KMS-11 (cell line): ENCODE results near the gene SLA2.
"Not testable (repeated sequence)": the region's sequence is repeated elsewhere in the genome, so short reads cannot be mapped to it uniquely, and the experiment has no call there.

Source experiments
- H2AFZ ChIP-seq: fragments of 200-600 bp; sonication (generic); 2 replicates; pipeline ENCODE4 v1.6.1; 2016; ENCODE audit warnings: antibody characterized with exemption, mixed run types, low read depth
- H3K27ac ChIP-seq: fragments of 200-600 bp; sonication (generic); 2 replicates; pipeline ENCODE4 v1.6.1; 2016; ENCODE audit warnings: mild to moderate bottlenecking, mixed run types
- H3K27me3 ChIP-seq: fragments of 200-600 bp; sonication (generic); 2 replicates; pipeline ENCODE4 v1.6.1; 2017; ENCODE audit warnings: mild to moderate bottlenecking, low read depth, mixed run types, moderate library complexity; ENCODE audit not compliant: insufficient read depth
- H3K36me3 ChIP-seq: fragments of 200-600 bp; sonication (generic); 2 replicates; pipeline ENCODE4 v1.6.1; 2017; ENCODE audit warnings: mild to moderate bottlenecking, mixed run types; ENCODE audit not compliant: insufficient read depth
- H3K4me1 ChIP-seq: fragments of 200-600 bp; sonication (generic); 2 replicates; pipeline ENCODE4 v1.6.1; 2016; ENCODE audit warnings: mild to moderate bottlenecking, low read depth, mixed run types; ENCODE audit not compliant: poor library complexity, severe bottlenecking
- H3K4me2 ChIP-seq: fragments of 200-600 bp; sonication (generic); 2 replicates; pipeline ENCODE4 v1.7.0; 2016; ENCODE audit warnings: mild to moderate bottlenecking, mixed run types
- H3K4me3 ChIP-seq: fragments of 200-600 bp; sonication (generic); IDR thresholded peaks from 2 replicates; pipeline ENCODE4 v1.6.1; 2017; ENCODE audit warnings: low read depth, low read length, mixed read lengths; ENCODE audit not compliant: insufficient read depth
- H3K79me2 ChIP-seq: fragments of 200-600 bp; sonication (generic); 2 replicates; pipeline ENCODE4 v1.6.1; 2016; ENCODE audit warnings: low read depth, mixed run types; ENCODE audit not compliant: insufficient read depth
- H3K9ac ChIP-seq: fragments of 200-600 bp; sonication (generic); 2 replicates; pipeline ENCODE4 v1.6.1; 2016; ENCODE audit warnings: mild to moderate bottlenecking, mixed run types
- H4K20me1 ChIP-seq: fragments of 200-600 bp; sonication (generic); 2 replicates; pipeline ENCODE4 v1.6.1; 2016; ENCODE audit warnings: mild to moderate bottlenecking, mixed run types; ENCODE audit not compliant: insufficient read depth
- TF ChIP-seq, protein P1 (sequence below): fragments of 200-600 bp; sonication (generic); conservative IDR thresholded peaks from 2 replicates; pipeline ENCODE4 v1.6.1; 2017; ENCODE audit warnings: low read depth, mild to moderate bottlenecking, antibody characterized with exemption, low read length, moderate library complexity, mixed read lengths

The SLA2 gene

DNA sequence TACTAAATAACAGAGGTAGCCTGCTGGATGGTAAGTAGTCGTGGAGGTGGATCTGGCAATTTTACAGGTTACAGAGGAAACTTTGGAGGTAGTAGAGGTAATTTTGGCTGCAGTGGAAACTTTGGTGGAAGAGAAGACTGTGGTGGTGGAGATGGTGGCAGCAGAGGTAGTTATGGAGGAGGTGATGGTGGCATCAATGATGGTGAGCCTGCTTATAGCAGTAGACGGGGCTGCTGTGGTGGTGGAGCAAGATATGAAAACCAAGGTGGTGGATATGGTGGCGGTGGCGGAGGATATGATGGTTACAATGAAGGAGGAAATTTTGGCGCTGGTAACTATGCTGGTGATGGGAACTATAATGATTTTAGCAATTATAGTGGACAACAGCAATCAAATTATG, 25.1 kb downstream of the SLA2 start:
- no peak overlapping the region for H3K4me3 ChIP-seq
- no peaks in the 10 kb centered on the region for H3K79me2 ChIP-seq
- H3K27ac ChIP-seq, result no peak overlapping the region
- H4K20me1 ChIP-seq, result no peaks in the 10 kb centered on the region
- H3K9ac ChIP-seq, result no peak overlapping the region
- H2AFZ ChIP-seq, result no peak overlapping the region
- H3K36me3 ChIP-seq, result no peaks in the 10 kb centered on the region
- H3K27me3 ChIP-seq, result no peaks in the 10 kb centered on the region
- TF ChIP-seq, protein P1, sequence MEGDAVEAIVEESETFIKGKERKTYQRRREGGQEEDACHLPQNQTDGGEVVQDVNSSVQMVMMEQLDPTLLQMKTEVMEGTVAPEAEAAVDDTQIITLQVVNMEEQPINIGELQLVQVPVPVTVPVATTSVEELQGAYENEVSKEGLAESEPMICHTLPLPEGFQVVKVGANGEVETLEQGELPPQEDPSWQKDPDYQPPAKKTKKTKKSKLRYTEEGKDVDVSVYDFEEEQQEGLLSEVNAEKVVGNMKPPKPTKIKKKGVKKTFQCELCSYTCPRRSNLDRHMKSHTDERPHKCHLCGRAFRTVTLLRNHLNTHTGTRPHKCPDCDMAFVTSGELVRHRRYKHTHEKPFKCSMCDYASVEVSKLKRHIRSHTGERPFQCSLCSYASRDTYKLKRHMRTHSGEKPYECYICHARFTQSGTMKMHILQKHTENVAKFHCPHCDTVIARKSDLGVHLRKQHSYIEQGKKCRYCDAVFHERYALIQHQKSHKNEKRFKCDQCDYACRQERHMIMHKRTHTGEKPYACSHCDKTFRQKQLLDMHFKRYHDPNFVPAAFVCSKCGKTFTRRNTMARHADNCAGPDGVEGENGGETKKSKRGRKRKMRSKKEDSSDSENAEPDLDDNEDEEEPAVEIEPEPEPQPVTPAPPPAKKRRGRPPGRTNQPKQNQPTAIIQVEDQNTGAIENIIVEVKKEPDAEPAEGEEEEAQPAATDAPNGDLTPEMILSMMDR, result no peak
- H3K4me1 ChIP-seq, result no peaks in the 10 kb centered on the region
- no peak overlapping the region for H3K4me2 ChIP-seq

DNA sequence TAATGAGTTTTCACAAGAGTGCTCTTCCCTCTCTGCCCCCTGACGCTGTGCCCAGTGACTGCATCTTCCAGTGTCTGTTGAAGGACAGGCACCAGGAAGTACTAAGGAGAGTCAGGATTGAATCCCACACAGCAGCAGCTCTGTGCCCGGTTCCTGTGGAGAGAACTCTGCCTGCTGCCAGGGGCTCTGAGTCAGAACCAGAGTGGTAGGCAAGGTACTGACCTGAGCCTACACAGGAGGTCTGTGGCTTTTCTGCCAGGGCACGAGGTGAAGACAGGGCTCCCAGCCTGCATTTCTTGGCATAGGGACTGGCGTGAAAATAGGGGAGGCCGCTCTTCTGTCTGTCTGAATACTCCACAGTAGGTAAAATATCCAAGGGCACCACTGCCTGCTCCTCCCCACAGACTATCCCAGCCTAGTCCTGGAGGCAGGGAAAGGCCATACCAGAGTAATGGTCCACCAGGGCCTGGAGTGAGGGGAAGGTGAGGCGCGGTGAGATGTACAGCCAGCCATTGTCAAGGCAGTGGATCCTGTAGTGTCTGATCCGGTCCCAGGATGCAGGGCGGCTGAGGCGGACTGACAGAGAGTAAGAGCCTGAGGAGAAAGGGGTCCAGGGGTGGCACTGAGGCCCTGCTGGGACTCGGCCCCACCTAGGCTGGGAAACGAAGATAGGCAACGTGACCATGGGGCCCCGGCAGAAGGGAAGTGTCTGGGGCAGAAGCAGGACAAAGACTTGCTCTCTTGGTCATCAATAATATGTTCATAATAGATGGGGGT, 31.0 kb downstream of the SLA2 start:
- no peaks in the 10 kb centered on the region for H3K27me3 ChIP-seq
- H3K4me3 ChIP-seq, result no peak overlapping the region
- TF ChIP-seq, protein P1, result no peak

DNA sequence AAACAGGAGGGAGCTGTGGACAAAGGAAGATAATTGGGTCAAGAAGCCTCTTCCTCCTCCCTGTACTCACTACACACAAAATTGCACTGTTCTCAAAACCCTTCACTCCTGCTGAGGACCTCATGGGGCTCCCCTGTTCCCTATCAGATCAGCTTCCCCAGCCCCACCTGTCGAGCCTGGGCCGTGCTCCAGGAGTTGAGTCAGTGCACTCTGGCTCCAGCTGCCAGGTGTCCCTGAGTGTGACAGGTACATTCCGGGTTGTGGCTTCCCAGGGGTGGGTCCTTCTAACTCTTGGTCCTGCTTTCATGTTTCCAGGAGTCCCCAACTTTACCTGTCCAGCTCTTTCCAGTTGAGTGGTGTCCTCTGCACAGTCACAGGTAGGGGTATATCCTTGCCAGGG, 32.0 kb downstream of the SLA2 start:
- Histone ChIP-seq H3K27me3 (no peaks in the 10 kb centered on the region), H3K9ac (no peak overlapping the region), H3K36me3 (peaks cover 12% of the 10 kb centered on the region; the same call in 1 of the 2 replicates), H3K4me2 (no peak overlapping the region), H3K27ac (no peak overlapping the region), H3K4me1 (peaks cover 10% of the 10 kb centered on the region), H3K4me3 (no peak overlapping the region), H2AFZ (no peak overlapping the region), H4K20me1 (no peaks in the 10 kb centered on the region; the same call in 1 of the 2 replicates), H3K79me2 (peaks cover 16% of the 10 kb centered on the region; the same call in 1 of the 2 replicates)
- TF ChIP-seq, protein P1, result no peak

More for the DNA sequence above, 31.0 kb downstream of the SLA2 start:
- peaks cover 10% of the 10 kb centered on the region for H3K4me1 ChIP-seq
- no peak overlapping the region for H3K27ac ChIP-seq
- no peak overlapping the region for H3K4me2 ChIP-seq
- H3K36me3 ChIP-seq, result peaks cover 4% of the 10 kb centered on the region; the same call in 1 of the 2 replicates
- H2AFZ ChIP-seq, result no peak overlapping the region
- no peaks in the 10 kb centered on the region; the same call in 1 of the 2 replicates for H4K20me1 ChIP-seq
- 0 out of 2 replicates have a peak, but pooled peaks cover 8% of the 10 kb centered on the region for H3K79me2 ChIP-seq
- H3K9ac ChIP-seq, result no peak overlapping the region

DNA sequence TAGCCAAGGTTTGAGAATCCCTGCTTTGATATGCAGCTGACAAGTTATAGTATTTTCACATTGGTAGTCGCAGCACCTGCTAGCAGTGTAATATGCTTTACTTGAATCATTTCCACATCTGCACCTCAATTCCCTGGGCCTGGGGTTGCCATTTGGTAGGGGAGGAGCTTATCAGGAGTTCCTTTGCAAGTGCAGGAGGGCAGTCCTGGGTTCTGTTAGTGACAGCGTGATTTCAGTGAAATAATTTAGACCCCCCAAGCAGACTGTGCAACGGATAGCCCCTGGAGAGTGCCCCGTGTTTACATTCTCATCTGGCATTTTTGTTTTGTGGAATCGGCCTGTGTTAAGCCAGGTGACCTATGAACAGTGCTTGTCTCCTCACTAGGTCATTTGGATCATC, 34.4 kb downstream of the SLA2 start:
- Histone ChIP-seq H3K27me3 (no peaks in the 10 kb centered on the region), H3K36me3 (peaks cover 20% of the 10 kb centered on the region; the same call in 1 of the 2 replicates), H3K9ac (no peak overlapping the region)

DNA sequence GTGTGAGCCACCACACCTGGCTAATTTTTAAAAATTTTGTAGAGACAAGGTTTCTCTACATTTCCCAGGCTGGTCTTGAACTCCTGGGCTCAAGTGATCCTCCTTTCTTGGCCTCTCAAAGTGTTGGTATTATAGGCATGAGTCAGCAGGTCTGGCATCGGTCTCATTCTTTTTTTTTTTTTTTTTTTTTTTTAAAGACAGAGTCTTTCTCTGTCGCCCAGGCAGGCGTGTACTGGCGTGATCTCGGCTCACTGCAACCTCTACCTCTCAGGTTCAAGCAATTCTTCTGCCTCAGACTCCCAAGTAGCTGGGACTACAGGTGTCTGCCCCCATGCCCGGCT, 37.6 kb downstream of the SLA2 start:
- not testable (repeated sequence) for H3K9ac ChIP-seq, H2AFZ ChIP-seq, H3K27me3 ChIP-seq, H4K20me1 ChIP-seq, H3K4me3 ChIP-seq, H3K27ac ChIP-seq
- Histone ChIP-seq H3K36me3 (peaks cover 20% of the 10 kb centered on the region; the same call in 1 of the 2 replicates), H3K4me2 (peak overlapping the region; percentile 92), H3K79me2 (peaks cover 49% of the 10 kb centered on the region), H3K4me1 (peaks cover 32% of the 10 kb centered on the region)

More for the DNA sequence above, 34.4 kb downstream of the SLA2 start:
- Histone ChIP-seq H4K20me1 (peaks cover 8% of the 10 kb centered on the region; the same call in 1 of the 2 replicates), H3K27ac (no peak overlapping the region), H3K79me2 (peaks cover 38% of the 10 kb centered on the region), H3K4me1 (peaks cover 23% of the 10 kb centered on the region), H3K4me2 (no peak overlapping the region), H3K4me3 (no peak overlapping the region), H2AFZ (no peak overlapping the region)
- TF ChIP-seq, protein P1, result no peak
